ENCODE data around the gene YARS2.
"Not testable (repeated sequence)": the region's sequence is repeated elsewhere in the genome, so short reads cannot be mapped to it uniquely, and the experiment has no call there.

YARS2 gene

DNA sequence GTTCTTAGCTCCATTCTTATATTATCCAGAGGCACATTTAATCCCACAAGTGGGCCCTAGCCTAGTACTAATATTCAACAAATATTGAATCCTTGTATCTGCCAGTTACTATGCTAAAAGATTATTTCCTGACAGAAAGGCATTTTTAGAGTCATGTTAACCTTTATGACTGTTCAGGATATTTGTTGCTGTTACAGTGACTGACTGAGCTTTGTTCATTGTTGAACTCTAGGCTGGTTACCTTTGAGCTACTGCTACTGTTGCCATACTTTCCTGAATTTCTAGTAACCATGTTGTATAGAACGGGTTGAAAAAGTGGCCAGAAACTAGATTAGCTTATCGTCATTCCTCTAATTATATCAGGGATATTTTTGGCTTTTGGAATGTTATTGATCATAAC lies 46.8 kb downstream of the YARS2 start:
- no peak overlapping the region for H2BK15ac ChIP-seq (replicated peaks; ENCODE audit: low read depth)
- H3K36me3 ChIP-seq (ENCODE audit: control insufficient read depth, insufficient read depth, low read length), result no peaks in the 10 kb centered on the region
- no peak overlapping the region for H3K4me3 ChIP-seq (ENCODE audit: low read length)
- H3K18ac ChIP-seq (ENCODE audit: low read length), result no peak overlapping the region
- H3K27me3 ChIP-seq (ENCODE audit: insufficient read depth, low read length, poor library complexity), result no peaks in the 10 kb centered on the region
- H3K79me2 ChIP-seq (ENCODE audit: control insufficient read depth, insufficient read depth, low read length), result no peaks in the 10 kb centered on the region
- no peak overlapping the region for H3K56ac ChIP-seq (ENCODE audit: low read length)
- no peak for DNase-seq
- no peak overlapping the region for H3K4ac ChIP-seq (ENCODE audit: low read depth, low read length)
- H3K79me1 ChIP-seq (ENCODE audit: low read length), result no peaks in the 10 kb centered on the region
- no peaks in the 10 kb centered on the region for H3K4me1 ChIP-seq (ENCODE audit: control insufficient read depth, low read depth, low read length)
- H2AK5ac ChIP-seq (ENCODE audit: low read length), result no peak overlapping the region
- no CpG with 5 or more reads among the region's 2 CpGs for WGBS (ENCODE audit: extremely low coverage, insufficient coverage, low lambda C conversion rate)
- no peak overlapping the region for H4K5ac ChIP-seq (ENCODE audit: low read length)
- no peak overlapping the region for H3K27ac ChIP-seq (ENCODE audit: low read depth, low read length)
- H3K23ac ChIP-seq (ENCODE audit: low read length), result no peak overlapping the region
- H2BK5ac ChIP-seq (ENCODE audit: low read length), result no peak overlapping the region
- no peak overlapping the region for H4K8ac ChIP-seq (ENCODE audit: low read depth, low read length)
- no peak overlapping the region for H3K9ac ChIP-seq (ENCODE audit: low read length)
- no peak overlapping the region for H3K4me2 ChIP-seq (ENCODE audit: low read length)
- no peak overlapping the region for H2BK120ac ChIP-seq (ENCODE audit: low read depth, low read length)

DNA sequence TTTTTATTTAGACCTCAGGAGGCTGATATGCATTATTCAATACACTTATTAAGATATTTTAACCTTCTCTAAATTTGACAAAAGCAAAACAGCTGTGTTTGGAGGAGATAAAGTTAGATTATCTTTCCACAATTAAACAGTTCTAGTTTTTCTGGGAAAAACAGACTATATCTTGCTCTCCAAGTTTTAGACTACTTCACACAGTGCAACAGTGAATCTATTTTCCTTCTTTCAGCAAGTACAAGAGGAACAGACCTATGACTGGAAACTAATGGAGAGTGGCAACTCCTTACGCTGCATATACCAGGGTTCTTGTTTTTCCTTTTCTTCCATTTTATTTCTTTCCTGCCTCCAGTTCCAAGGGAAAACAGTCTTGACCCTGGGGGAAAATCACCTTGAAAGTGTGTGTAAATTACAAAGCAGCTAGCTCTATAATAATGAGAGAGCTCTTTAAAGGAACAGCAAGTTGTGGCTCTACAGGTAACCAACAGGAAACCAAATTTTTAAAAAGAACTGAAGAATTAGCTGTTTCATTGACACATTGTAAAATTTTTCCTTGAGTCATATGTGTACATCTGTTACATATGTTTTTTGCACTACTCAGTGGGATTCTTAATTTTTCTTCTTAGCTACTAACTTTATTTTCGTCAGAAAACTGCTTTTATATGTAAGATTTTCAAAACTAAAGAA lies 49.2 kb downstream of the YARS2 start:
- Histone ChIP-seq H4K5ac (ENCODE audit: low read length) (no peak overlapping the region), H2BK5ac (ENCODE audit: low read length) (no peak overlapping the region), H3K4ac (ENCODE audit: low read depth, low read length) (no peak overlapping the region), H3K4me1 (ENCODE audit: control insufficient read depth, low read depth, low read length) (no peaks in the 10 kb centered on the region), H2BK15ac (replicated peaks; ENCODE audit: low read depth) (no peak overlapping the region), H3K27ac (ENCODE audit: low read depth, low read length) (no peak overlapping the region), H3K56ac (ENCODE audit: low read length) (no peak overlapping the region), H3K4me2 (ENCODE audit: low read length) (no peak overlapping the region), H3K79me2 (ENCODE audit: control insufficient read depth, insufficient read depth, low read length) (no peaks in the 10 kb centered on the region), H3K23ac (ENCODE audit: low read length) (no peak overlapping the region), H3K79me1 (ENCODE audit: low read length) (no peaks in the 10 kb centered on the region), H3K36me3 (ENCODE audit: control insufficient read depth, insufficient read depth, low read length) (no peaks in the 10 kb centered on the region), H3K18ac (ENCODE audit: low read length) (no peak overlapping the region), H3K27me3 (ENCODE audit: insufficient read depth, low read length, poor library complexity) (no peaks in the 10 kb centered on the region), H3K9ac (ENCODE audit: low read length) (no peak overlapping the region), H4K8ac (ENCODE audit: low read depth, low read length) (no peak overlapping the region), H2AK5ac (ENCODE audit: low read length) (no peak overlapping the region), H2BK120ac (ENCODE audit: low read depth, low read length) (no peak overlapping the region), H3K4me3 (ENCODE audit: low read length) (no peak overlapping the region)
- no peak for DNase-seq
- no CpG with 5 or more reads among the region's 2 CpGs for WGBS (ENCODE audit: extremely low coverage, insufficient coverage, low lambda C conversion rate)

DNA sequence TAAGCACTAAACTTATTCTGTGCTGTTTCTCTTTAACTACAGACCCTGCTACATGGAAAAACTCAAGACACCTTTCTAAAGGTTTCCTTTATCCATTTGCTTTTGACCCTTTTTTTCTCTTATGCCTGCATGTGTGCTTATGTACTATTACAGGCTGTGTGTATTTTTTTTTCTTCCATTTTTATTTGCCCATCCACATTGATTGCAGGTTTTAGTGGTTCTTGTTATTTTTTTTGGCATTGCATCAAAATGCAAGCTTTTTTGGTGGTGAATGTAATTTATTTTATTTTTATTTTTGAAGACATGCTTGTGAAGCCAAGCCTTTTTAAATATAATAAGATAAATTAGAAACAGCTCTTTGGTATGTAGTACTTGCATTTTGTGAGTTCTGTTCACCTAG lies 49.9 kb downstream of the YARS2 start:
- H3K23ac ChIP-seq (ENCODE audit: low read length), result no peak overlapping the region
- no peak overlapping the region for H3K9ac ChIP-seq (ENCODE audit: low read length)
- no peak overlapping the region for H2BK15ac ChIP-seq (replicated peaks; ENCODE audit: low read depth)
- no peaks in the 10 kb centered on the region for H3K79me2 ChIP-seq (ENCODE audit: control insufficient read depth, insufficient read depth, low read length)
- H3K4me2 ChIP-seq (ENCODE audit: low read length), result no peak overlapping the region
- no peak overlapping the region for H4K8ac ChIP-seq (ENCODE audit: low read depth, low read length)
- no peak overlapping the region for H3K4me3 ChIP-seq (ENCODE audit: low read length)
- no peak overlapping the region for H4K5ac ChIP-seq (ENCODE audit: low read length)
- no peak overlapping the region for H2BK5ac ChIP-seq (ENCODE audit: low read length)
- no peaks in the 10 kb centered on the region for H3K27me3 ChIP-seq (ENCODE audit: insufficient read depth, low read length, poor library complexity)
- no peaks in the 10 kb centered on the region for H3K36me3 ChIP-seq (ENCODE audit: control insufficient read depth, insufficient read depth, low read length)
- no peak overlapping the region for H3K18ac ChIP-seq (ENCODE audit: low read length)
- H2AK5ac ChIP-seq (ENCODE audit: low read length), result no peak overlapping the region
- H3K4me1 ChIP-seq (ENCODE audit: control insufficient read depth, low read depth, low read length), result no peaks in the 10 kb centered on the region
- no peak overlapping the region for H2BK120ac ChIP-seq (ENCODE audit: low read depth, low read length)
- H3K56ac ChIP-seq (ENCODE audit: low read length), result no peak overlapping the region
- H3K27ac ChIP-seq (ENCODE audit: low read depth, low read length), result no peak overlapping the region
- no peak overlapping the region for H3K4ac ChIP-seq (ENCODE audit: low read depth, low read length)
- no peak for DNase-seq
- H3K79me1 ChIP-seq (ENCODE audit: low read length), result no peaks in the 10 kb centered on the region

DNA sequence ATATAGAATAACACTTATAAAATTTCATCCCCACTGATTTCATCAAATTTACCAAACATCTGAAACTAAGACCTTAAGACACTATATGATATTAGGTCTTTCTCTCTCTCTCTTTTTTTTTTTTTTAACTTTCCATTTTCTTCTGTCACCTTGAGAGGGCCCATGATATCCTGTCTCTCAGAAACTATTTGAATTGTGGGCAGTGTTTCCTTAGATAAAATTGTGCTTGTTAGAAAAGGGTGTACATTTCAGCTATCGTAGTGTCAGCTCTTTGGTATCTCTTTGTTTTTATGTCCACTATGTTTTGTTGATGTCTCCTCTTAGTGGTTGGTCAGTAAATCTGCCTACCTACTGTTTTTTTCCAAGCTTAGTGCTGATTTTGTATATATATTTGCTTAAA lies 52.8 kb downstream of the YARS2 start:
- no peak overlapping the region for H2BK120ac ChIP-seq (ENCODE audit: low read depth, low read length)
- no peaks in the 10 kb centered on the region for H3K36me3 ChIP-seq (ENCODE audit: control insufficient read depth, insufficient read depth, low read length)
- no peaks in the 10 kb centered on the region for H3K27me3 ChIP-seq (ENCODE audit: insufficient read depth, low read length, poor library complexity)
- no peak overlapping the region for H4K8ac ChIP-seq (ENCODE audit: low read depth, low read length)
- WGBS (ENCODE audit: extremely low coverage, insufficient coverage, low lambda C conversion rate), result no CpG with 5 or more reads among the region's 1 CpG
- no peak overlapping the region for H3K23ac ChIP-seq (ENCODE audit: low read length)
- H3K18ac ChIP-seq (ENCODE audit: low read length), result no peak overlapping the region
- no peak overlapping the region for H2BK5ac ChIP-seq (ENCODE audit: low read length)
- H3K79me2 ChIP-seq (ENCODE audit: control insufficient read depth, insufficient read depth, low read length), result peaks cover 1% of the 10 kb centered on the region
- no peak overlapping the region for H3K4ac ChIP-seq (ENCODE audit: low read depth, low read length)
- no peak overlapping the region for H2AK5ac ChIP-seq (ENCODE audit: low read length)
- no peak overlapping the region for H3K4me2 ChIP-seq (ENCODE audit: low read length)
- H3K9ac ChIP-seq (ENCODE audit: low read length), result no peak overlapping the region
- H3K4me1 ChIP-seq (ENCODE audit: control insufficient read depth, low read depth, low read length), result peaks cover 2% of the 10 kb centered on the region
- H4K5ac ChIP-seq (ENCODE audit: low read length), result no peak overlapping the region
- H2BK15ac ChIP-seq (replicated peaks; ENCODE audit: low read depth), result no peak overlapping the region
- peaks cover 1% of the 10 kb centered on the region for H3K79me1 ChIP-seq (ENCODE audit: low read length)
- no peak overlapping the region for H3K4me3 ChIP-seq (ENCODE audit: low read length)
- no peak overlapping the region for H3K27ac ChIP-seq (ENCODE audit: low read depth, low read length)
- no peak for DNase-seq
- no peak overlapping the region for H3K56ac ChIP-seq (ENCODE audit: low read length)

DNA sequence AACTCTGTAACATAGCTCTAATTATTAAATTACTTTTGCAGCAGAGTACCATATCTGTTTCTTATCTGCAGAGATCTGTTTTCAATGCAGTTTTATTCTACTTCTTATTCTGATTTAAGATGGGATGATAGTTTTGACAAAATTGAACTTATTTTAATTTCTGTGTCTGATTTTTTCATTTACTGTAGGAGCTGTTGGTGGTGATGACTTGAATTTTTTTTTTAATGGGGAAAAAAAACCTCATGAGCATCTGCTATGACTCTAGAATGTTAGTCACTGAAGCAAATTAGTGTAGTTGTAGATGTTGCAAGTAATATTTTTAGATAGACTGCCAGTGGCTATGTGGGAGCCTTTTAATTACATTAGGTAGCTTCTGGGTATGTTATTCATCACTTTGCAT lies 53.2 kb downstream of the YARS2 start:
- Histone ChIP-seq H3K27ac (ENCODE audit: low read depth, low read length) (no peak overlapping the region), H3K56ac (ENCODE audit: low read length) (no peak overlapping the region), H3K79me2 (ENCODE audit: control insufficient read depth, insufficient read depth, low read length) (peaks cover 2% of the 10 kb centered on the region), H2BK5ac (ENCODE audit: low read length) (no peak overlapping the region), H3K4me2 (ENCODE audit: low read length) (no peak overlapping the region), H3K36me3 (ENCODE audit: control insufficient read depth, insufficient read depth, low read length) (no peaks in the 10 kb centered on the region), H2BK15ac (replicated peaks; ENCODE audit: low read depth) (no peak overlapping the region), H4K5ac (ENCODE audit: low read length) (no peak overlapping the region), H4K8ac (ENCODE audit: low read depth, low read length) (no peak overlapping the region), H3K4me1 (ENCODE audit: control insufficient read depth, low read depth, low read length) (peaks cover 2% of the 10 kb centered on the region), H3K18ac (ENCODE audit: low read length) (no peak overlapping the region), H3K23ac (ENCODE audit: low read length) (no peak overlapping the region), H3K4ac (ENCODE audit: low read depth, low read length) (no peak overlapping the region), H3K27me3 (ENCODE audit: insufficient read depth, low read length, poor library complexity) (no peaks in the 10 kb centered on the region), H3K9ac (ENCODE audit: low read length) (no peak overlapping the region), H3K4me3 (ENCODE audit: low read length) (no peak overlapping the region), H2BK120ac (ENCODE audit: low read depth, low read length) (no peak overlapping the region), H2AK5ac (ENCODE audit: low read length) (no peak overlapping the region), H3K79me1 (ENCODE audit: low read length) (peaks cover 2% of the 10 kb centered on the region)
- DNase-seq, result no peak

DNA sequence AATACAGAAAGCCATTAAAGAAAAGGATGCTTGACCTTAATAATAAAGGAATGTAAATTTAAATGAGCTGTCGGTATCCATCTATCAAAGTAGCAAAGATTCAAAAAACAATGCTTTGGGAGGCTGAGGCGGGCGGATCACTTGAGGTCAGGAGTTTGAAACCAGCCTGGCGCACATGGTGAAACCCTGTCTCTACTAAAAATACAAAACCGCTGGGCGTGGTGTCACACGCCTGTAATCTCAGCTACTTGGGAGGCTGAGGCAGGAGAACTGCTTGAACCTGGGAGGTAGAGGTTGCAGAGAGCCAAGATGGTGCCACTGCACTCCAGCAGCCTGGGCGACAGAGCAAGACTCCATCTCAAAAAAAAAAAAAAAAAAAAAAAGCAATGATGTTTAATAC lies 56.3 kb downstream of the YARS2 start:
- H2BK15ac ChIP-seq (replicated peaks; ENCODE audit: low read depth); H3K4me1 ChIP-seq (ENCODE audit: control insufficient read depth, low read depth, low read length); H2BK5ac ChIP-seq (ENCODE audit: low read length); H3K4me2 ChIP-seq (ENCODE audit: low read length); H3K4ac ChIP-seq (ENCODE audit: low read depth, low read length); H3K18ac ChIP-seq (ENCODE audit: low read length); H4K8ac ChIP-seq (ENCODE audit: low read depth, low read length); H2AK5ac ChIP-seq (ENCODE audit: low read length); H3K36me3 ChIP-seq (ENCODE audit: control insufficient read depth, insufficient read depth, low read length); H3K79me1 ChIP-seq (ENCODE audit: low read length); H3K23ac ChIP-seq (ENCODE audit: low read length); H3K9ac ChIP-seq (ENCODE audit: low read length); H3K27me3 ChIP-seq (ENCODE audit: insufficient read depth, low read length, poor library complexity); H4K5ac ChIP-seq (ENCODE audit: low read length); H3K27ac ChIP-seq (ENCODE audit: low read depth, low read length); DNase-seq; H3K4me3 ChIP-seq (ENCODE audit: low read length); H3K56ac ChIP-seq (ENCODE audit: low read length); H2BK120ac ChIP-seq (ENCODE audit: low read depth, low read length): not testable (repeated sequence)
- H3K79me2 ChIP-seq (ENCODE audit: control insufficient read depth, insufficient read depth, low read length), result peaks cover 14% of the 10 kb centered on the region
- no CpG with 5 or more reads among the region's 8 CpGs for WGBS (ENCODE audit: extremely low coverage, insufficient coverage, low lambda C conversion rate)
